SK-N-DZ (cell line): ENCODE data around the gene FAT1.
"Not testable (repeated sequence)": the region's sequence is repeated elsewhere in the genome, so short reads cannot be mapped to it uniquely, and the experiment has no call there.

Source experiments
- DNase-seq: peaks from one replicate; pipeline ENCODE4 v3.0.0-alpha.2; 2015; ENCODE audit warnings: low spot score

FAT1 gene

DNA sequence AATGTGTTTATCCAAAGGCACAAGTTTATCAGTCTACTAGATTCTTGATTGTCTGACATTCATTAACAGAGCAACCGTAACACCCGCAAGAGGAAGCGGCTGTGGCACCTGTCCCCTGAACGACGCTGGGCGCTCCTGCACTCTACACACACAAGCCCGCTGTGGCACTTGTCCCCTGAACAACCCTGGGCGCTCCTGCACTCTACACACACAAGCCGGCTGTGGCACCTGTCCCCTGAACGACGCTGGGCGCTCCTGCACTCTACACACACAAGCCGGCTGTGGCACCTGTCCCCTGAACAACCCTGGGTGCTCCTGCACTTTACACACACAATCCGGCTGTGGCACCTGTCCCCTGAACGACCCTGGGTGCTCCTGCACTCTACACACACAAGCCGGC lies 64.2 kb downstream of the FAT1 start:
- DNase-seq = not testable (repeated sequence)

DNA sequence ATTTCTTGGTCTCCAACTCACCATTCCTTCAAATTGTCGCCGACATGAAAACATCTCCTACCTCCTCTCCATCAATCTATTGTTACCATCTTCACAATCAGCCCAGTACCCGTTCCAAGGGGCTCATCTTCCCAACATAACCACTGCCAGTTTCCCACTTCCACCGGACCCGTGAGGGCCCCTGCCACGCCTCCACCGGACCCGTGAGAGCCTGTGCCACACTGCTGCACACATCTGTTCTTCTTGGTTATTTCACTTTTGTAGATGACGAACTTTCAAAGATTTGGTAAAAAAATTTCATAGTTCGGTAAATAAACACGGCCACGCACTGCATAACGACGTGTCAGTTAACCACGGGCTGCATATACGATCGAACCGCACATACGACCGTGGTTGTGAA lies 65.0 kb downstream of the FAT1 start:
- no peak for DNase-seq

GRCh38 chr4:186657764-186658163 lies 65.9 kb downstream of the FAT1 start:
- DNase-seq = no peak

GRCh38 chr4:186653969-186654368 lies 69.7 kb downstream of the FAT1 start:
- DNase-seq = no peak

GRCh38 chr4:186651624-186652023 lies 72.0 kb downstream of the FAT1 start:
- DNase-seq = no peak

DNA sequence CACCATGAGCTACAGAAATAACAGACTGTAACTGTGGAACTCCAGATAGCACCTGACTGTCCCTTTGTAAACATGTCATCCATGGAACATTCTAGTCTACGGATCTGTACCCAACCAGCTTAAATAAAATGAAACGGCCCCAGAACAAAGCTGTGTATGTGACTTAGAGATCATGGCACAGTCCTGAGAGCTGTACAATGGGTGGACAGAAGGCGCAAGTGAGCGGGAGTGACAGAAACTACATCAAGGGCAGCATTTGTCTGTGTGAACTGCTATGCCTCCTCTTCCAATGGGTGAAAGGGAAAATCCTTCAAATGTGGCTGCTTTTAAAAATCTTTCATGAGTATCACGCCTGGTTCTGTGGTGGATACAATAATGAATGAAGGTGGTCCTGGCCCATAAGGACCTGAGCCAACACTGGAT lies 72.5 kb downstream of the FAT1 start:
- no peak for DNase-seq

DNA sequence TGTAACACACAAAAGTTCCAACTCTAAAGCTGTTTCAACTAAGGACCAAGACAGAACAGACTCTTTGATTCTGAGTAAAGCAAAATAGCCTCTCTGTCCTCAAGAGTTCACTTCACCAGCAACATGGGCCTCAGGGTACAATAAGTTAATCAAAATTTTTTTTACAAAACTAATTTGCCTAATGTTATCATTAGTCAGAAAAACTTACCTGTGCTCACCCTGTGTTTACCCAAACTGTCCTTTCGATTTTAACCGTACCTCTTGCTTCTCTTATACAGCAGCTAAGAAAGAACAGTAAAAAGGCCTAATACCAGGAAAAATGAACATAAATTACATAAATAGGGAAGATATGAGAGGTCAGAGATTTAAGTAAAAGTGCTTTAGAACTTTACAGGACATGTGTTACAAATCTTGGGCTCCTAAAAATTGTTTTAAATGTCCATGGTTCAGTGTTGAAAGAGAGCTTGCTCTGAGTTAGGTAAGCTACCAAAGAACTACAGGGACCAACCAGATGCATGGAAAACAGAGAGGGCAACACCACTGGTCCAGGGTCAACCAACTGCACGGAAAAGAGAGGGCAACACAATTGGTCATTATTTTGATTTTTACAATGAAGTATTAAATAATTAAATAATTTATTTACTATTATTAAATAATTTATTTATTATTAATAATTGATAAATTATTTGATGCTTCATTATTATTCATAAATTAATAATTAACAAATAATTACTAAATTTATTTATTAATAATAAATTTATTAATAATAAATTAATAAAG lies 73.1 kb downstream of the FAT1 start:
- DNase-seq = no peak

- no peak for DNase-seq
Observed at GRCh38 chr4:186647821-186648220, 75.8 kb downstream of the FAT1 start.

GRCh38 chr4:186644737-186645261 lies 78.9 kb downstream of the FAT1 start:
- DNase-seq = no peak

GRCh38 chr4:186644311-186644638 lies 79.4 kb downstream of the FAT1 start:
- no peak for DNase-seq

- no peak for DNase-seq
Observed at GRCh38 chr4:186643501-186644310, 80.0 kb downstream of the FAT1 start.

DNA sequence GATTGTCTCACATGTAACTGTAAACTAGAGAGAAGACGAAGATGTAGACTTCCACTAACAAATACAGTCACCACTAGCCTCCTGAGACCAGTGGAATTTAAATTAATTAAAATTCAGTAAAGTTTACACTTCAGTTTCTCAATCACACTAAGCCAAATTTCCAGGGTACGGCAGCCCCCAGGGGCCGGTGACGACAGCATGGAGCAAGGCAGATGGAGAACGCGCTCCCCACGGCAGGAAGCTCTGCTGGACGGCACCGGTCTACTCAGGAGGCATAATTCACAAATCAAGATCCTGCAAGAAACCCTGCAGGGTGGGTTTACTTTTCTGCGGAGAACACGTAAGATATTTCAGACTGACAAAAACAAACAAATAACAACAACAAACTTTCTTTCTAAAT lies 80.7 kb downstream of the FAT1 start:
- no peak for DNase-seq

DNA sequence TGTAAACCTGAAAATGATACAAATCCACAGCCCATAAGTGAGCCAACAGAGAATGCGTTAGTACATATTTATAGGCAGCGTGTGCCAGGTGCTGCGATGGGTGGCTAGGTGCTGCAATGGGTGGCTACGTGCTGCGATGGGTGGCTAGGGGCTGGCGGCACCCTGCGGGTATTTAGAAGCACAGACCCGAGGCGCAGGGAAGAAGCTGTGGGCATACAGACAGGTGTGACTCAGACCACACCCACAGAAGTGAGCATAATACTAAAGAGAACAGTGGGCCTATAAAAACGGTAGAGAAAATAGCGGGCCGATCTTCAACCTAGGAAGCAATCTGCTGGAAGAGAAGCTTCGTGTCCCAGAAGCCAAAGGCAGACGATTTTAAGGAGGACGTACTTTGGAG lies 81.1 kb downstream of the FAT1 start:
- no peak for DNase-seq

DNA sequence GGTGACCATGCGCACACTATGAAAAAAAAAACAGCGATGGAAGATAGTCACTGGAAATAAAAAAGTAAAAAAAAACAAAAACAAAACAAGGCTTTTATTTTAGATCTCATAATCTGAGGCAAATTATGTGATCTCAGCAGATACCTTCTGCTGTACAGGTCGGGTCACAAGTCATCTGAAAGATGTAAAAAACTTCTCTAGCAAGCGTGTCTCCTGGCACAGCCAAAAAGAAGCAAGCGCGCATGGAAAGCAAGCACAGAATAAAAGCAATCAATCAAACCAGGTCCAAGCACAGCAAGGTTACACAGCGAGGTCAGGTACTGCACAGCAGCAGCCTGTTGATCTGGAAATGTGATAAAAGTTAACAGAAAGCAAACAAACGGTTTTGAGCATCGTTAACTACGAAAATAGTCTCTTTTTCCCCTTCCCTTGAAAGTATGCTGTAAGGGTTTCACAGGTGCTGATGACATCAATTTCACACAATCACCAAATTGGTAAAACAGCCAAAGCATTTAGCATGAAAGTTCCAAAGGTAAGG lies 89.0 kb downstream of the FAT1 start:
- DNase-seq = no peak

GRCh38 chr4:186633844-186634243 lies 89.8 kb downstream of the FAT1 start:
- DNase-seq = no peak

- DNase-seq = no peak
Observed at GRCh38 chr4:186630128-186630527, 93.5 kb downstream of the FAT1 start.

DNA sequence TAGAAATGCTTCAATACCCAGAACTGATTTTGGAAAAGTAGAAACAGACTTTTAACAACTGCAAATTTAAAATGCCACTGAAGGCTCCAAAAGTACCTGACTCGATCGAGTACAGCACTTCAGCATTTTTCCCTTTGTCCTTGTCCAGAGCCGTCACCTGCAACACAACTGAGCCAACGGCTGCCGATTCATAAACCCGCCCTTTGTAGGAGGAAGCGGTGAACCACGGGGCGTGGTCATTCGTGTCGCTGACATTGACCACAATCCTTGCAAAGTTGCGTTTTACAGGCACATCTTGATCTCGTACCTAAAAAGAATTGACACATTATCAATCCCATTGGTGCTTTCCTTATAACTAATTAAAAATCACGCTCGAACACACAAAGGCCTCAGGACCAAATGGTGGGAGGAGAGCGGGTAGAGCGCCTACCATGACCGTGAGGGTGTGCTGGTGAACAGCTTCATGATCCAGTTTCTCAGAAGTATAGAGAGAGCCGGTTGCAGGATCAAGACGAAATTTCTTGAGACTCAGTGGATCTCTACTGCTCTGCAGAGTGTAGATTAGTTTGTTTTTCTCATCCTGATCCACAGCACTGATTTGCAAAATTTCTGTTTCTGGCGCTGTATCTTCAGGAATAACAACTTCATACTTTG lies 95.5 kb downstream of the FAT1 start:
- no peak for DNase-seq

DNA sequence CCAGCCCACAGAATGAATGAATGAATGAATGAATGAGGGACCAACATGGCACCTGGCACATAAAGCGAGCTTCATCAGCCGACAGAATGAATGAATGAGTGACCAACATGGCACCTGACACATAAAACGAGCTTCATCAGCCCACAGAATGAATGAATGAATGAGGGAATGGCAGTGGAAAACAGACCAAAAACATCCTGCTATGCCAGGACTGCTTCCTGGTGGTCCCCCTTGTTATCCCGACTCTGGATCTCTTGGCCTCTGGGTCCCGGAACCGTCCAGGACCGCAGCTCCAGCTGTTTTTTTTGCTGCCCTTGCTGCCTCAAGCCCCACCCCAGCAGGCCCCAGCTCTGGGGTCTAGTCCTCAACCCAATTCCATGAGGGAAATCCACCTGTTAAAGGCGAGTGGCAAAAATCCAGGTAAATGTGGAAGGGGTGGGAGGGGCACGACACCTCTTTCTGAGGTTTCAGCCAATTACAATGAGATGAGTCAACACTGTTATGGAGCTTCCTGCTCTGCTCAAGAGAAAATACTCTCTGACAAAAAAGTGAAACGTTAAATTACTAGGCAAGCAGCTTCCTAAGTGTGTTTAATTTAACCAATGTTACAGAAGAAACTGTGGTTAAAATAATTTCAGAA lies 96.3 kb downstream of the FAT1 start:
- no peak for DNase-seq

GRCh38 chr4:186624951-186625350 lies 98.7 kb downstream of the FAT1 start:
- DNase-seq = no peak

DNA sequence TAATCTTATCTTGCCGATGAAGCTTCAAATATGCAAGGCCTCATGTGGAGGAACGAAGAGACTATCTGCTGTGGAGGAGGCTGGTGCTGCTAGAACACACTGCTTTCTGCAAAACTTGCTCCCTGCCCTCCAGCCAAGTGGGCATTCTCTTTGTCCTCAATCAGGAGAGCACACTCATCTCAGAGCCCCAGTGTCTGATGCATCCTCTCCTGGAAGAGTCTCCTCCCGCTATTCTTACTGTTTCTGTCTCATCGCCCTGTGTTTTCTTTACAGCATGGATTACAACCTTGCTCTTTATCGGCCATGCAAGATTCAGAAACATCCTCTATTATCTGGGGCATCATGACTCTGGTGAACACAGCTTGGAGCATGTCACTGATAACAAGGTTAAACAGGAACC lies 100.1 kb downstream of the FAT1 start:
- DNase-seq = no peak

- DNase-seq = no peak
Observed at GRCh38 chr4:186622788-186623464, 100.7 kb downstream of the FAT1 start.
